Activated naive CD8-positive, alpha-beta T cell (primary cell): ENCODE results near the gene C17orf107.

Source experiments
- H3K27ac Mint-ChIP-seq: one replicate; pipeline ENCODE4 v1.8.0; 2021; ENCODE audit warnings: mixed read lengths
- H3K27me3 Mint-ChIP-seq: one replicate; pipeline ENCODE4 v1.8.0; 2021; ENCODE audit warnings: mixed read lengths
- H3K36me3 Mint-ChIP-seq: one replicate; pipeline ENCODE4 v1.8.0; 2021; ENCODE audit warnings: mixed read lengths
- H3K4me1 Mint-ChIP-seq: one replicate; pipeline ENCODE4 v1.8.0; 2021; ENCODE audit warnings: low read depth, mixed read lengths
- H3K4me3 Mint-ChIP-seq: one replicate; pipeline ENCODE4 v1.8.0; 2021; ENCODE audit warnings: mild to moderate bottlenecking, mixed read lengths
- H3K9me3 Mint-ChIP-seq: one replicate; pipeline ENCODE4 v1.8.0; 2021; ENCODE audit warnings: low read depth, mixed read lengths

Gene C17orf107

GRCh38 chr17:4950746-4951204 is 51.4 kb downstream of the C17orf107 start, which contains the start of gene ENO3:
TSS of gene ENO3 (plus strand) at chr17:4951119. CDS start at chr17:4951830, 711 bp downstream.
- H3K4me1 Mint-ChIP-seq = peaks cover 11% of the 10 kb centered on the region
- H3K36me3 Mint-ChIP-seq = peaks cover 8% of the 10 kb centered on the region
- peak within 1 kb of the TSS; percentile 97 for H3K27ac Mint-ChIP-seq
- H3K27me3 Mint-ChIP-seq = no peaks in the 10 kb centered on the region
- H3K4me3 Mint-ChIP-seq = peak within 1 kb of the TSS; percentile 88
- H3K9me3 Mint-ChIP-seq = no peaks in the 10 kb centered on the region

- Mint-ChIP-seq H3K4me1 (peaks cover 14% of the 10 kb centered on the region), H3K4me3 (peak overlapping the region; percentile 88), H3K27ac (peak overlapping the region; percentile 97), H3K36me3 (peaks cover 5% of the 10 kb centered on the region), H3K27me3 (no peaks in the 10 kb centered on the region), H3K9me3 (no peaks in the 10 kb centered on the region)
These were observed 52.1 kb downstream of the C17orf107 start for GRCh38 chr17:4951486-4951885.
